Activated CD8-positive, alpha-beta memory T cell treated with anti-CD3 and anti-CD28 coated beads, Interleukin-2, amount 50 U/mL, for 24 hours (primary cell): ENCODE measurements around the gene LARP6.
"Not testable (repeated sequence)": the region's sequence is repeated elsewhere in the genome, so short reads cannot be mapped to it uniquely, and the experiment has no call there.

Source experiments
- DNase-seq: peaks from one replicate; pipeline ENCODE4 v3.0.0-alpha.2; 2020; ENCODE audit errors: extremely low read depth

The LARP6 gene

GRCh38 chr15:70858614-70859321, 4.8 kb upstream of the LARP6 start:
- DNase-seq: not testable (repeated sequence)

GRCh38 chr15:70857562-70858285, 3.8 kb upstream of the LARP6 start:
- no peak for DNase-seq

DNA sequence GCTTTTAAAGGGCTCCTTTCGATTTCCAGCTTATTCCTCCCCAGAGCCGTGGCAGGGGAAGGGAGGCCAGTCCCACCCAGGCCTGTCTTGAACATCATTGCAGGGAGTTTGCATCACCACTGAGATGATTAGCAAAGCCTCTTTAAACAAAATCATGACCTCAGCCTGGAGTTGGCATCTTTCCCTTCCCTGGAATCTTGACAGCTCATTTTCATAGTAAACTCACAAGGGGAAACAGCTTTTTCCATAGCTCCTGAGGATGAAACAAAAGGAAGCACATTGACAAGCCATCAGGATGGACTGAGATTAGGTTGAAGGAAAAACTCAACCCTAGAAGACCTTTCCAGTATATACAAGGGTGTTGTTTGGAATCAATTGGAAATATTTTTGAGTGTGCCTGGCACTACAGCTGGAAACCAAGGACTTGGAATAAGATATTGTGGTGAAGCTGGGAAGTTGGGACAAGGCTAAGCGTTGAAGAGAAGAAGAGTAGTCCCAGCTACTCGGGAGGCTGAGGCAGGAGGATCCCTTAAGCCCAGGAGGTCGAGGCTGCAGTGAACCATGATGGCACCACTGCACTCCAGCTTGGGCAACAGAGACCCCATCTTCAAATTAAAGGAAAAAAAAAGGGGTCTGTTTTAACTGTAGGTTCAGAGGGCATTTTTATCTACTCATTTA, 3.1 kb upstream of the LARP6 start:
- no peak for DNase-seq

- no peak for DNase-seq
These were observed 2.4 kb upstream of the LARP6 start for GRCh38 chr15:70856177-70856883.

- DNase-seq: no peak
These were observed 1.8 kb upstream of the LARP6 start for GRCh38 chr15:70855764-70856163.

DNA sequence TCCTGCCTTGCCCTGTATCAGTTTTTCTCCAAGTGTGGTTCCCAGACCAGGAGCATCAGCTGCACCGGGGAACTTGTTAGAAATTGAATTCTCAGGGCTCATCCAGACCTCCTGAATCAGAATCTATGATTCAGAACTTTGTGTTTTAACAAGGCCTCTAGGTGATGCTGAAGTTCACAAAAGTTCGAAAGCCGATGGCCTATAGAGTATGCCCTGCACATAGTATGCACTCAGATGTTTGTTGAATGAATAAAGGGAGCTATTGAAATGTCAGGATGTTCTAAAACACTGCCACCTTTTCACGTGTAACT, 664 bp upstream of the LARP6 start:
- no peak for DNase-seq

DNA sequence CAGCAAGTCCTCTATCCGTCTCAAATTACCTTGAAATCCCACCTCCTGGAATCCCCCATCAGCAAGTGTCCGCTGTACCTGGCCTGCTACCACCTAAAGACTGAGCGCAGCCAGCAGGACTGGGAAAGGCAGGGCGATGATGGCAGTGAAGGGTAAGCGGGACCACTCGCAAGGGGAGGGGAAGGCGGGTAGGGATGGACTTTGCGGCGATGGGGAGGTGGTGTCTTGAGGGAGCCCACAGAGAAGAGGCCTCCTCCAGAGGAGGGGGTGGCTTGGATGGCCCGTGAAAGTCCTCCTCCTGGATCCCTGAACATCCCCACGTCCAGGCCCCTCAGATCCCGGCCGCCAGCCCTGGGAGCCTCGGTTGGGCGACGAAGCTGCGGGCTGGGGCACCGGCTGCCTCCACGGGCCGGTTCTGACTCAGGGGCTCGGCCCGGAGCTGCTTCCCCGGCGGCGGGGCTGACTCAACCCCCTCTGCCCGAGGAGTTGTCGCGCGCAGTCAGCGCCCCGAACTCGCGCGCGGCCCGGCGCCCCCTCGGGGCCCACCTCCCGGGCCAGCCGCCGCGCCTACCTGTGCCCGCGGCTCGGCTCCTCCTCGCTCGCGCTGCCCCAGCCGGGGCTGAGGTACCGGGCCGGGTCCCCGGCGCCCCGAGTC, 512 bp downstream of the LARP6 start:
- no peak for DNase-seq

DNA sequence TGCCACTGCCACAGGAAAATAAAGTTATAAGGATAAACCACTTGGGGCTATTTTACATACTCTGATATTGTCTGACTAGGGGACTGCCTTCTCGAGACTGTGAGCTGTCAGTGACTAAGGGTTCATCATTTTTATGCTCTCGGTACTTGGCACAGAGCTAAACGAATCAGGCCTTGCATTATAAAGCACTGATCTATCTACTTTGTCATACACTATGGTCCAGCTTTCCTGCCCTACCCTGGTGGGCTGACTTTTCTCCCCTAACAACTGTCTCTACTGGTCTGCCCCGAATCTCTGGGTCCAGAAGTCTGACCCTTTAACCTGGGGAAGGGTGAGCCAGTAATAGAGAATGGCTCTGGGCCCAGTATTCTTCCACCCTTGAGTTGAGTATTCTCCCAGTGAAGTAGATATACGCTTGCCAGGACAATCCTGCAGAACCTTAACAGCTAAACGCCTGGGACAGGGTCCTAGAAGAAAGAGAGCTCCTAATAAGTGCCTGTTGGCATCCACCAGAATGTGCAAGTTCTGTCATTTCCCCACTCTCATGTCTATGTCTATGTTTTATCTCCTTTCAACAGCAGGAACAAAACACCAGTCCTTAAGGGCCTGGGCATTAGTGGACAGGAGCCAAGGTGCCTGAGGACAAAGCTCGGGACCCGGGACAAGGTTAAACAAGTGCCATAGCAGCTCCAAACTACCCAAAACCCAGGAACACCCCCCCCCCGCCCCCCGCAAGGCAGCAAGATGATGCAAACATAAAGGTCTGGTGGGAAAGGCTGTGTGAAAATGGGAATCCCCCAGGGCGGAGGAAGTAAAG, 1.2 kb downstream of the LARP6 start:
- DNase-seq: no peak

DNA sequence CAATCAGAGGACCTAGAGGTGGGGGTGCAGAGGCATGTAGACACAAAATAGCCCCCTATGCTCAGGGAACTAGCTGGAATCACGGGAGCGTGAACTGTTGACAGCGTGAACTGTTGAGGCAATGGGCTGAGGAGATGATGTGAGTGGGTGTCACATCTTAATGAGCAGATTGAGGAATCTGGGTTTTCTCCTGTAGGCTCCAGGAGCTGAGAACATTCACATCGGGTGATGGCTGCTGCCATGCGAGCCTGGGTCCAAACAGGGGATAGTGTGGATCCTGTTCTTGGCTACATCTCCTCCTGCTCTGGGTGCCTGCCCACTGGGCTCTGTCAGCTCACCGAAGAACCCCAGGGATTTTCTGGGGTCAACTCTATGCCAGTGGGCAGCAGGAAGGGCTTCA, 2.1 kb downstream of the LARP6 start:
- no peak for DNase-seq

GRCh38 chr15:70845602-70846360, 8.2 kb downstream of the LARP6 start:
- no peak for DNase-seq

DNA sequence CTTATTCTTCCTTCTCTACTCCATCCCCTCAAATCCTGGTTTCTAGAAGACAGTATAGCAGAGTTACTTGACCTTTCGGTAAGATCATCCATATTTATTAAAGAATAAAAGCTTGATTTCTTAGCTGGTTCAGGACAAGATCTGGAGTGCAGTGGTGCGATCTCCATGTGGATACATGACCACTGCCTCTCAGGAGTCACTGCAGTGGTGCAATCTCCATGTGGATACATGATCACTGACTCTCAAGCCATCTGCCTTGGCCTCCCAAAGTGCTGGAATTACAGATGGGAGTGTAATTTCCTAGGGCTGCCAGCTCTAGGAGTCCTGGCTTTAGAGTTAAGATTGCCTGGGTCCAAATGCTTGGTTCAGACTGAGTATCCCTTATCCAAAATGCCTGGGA, 16.5 kb downstream of the LARP6 start:
- no peak for DNase-seq

- no peak for DNase-seq
These were observed 18.1 kb downstream of the LARP6 start for GRCh38 chr15:70835841-70836240.

DNA sequence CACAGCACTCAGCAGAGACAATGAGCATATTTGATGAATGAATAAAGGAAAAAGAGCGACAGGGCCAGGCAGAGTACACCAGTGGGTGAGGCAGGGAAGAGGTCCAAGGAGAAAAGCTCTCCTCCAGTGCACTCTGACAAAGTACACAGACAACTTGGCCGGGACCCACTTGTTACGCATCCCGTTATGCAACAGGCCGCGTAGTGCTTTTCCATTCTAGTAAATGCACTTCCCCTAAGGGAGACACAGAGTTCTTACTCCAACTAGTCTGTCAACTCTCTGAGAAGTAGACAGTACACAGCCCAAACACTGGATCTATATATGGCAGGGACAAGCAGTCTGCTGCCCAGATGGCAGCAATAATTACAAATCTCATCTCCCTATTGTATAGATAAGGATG, 18.5 kb downstream of the LARP6 start:
- DNase-seq: no peak

- DNase-seq: no peak
These were observed 19.0 kb downstream of the LARP6 start for GRCh38 chr15:70834999-70835398.

DNA sequence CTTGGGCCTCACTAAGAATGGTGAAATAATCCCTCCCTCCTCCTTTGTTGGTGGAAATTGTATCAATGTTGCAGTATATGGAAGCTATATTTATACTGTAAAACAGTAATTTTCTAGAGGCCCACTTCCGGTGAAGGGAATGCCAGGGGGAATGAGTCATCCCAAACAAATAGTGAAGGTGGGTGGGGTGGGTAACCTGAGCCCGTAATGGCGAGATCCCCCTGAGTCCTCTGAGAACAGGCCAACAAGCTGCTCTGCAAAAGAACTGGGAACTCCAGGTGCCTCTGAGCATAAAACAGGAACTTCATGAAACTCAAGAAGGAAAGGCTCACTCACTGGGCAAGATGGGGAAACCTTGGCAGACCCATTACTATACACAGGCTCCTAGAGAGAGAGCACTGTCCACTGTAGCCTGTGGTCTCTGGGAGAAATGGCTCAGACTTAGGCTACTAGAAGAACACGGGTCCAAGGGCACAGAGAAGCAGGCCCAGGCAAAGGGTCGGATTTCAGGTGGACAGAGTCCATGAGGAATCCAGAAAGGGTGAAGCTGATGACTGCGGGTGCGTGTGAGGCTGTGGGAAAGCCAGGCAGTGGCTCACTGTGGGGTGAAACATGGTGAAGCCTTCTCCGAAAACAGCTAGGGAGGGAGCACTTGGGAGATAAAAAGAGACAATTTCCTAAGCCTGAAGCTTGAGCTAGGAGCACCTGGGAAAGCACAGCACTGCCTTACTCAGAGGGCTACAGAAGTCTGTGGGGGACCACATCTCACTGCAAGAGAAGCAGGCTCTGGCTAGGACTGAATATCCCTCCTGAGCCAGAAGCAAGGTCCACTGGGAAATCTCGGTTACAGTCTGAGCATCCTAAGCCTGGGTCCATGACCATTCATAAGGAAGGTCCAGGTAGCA, 19.8 kb downstream of the LARP6 start:
- no peak for DNase-seq

DNA sequence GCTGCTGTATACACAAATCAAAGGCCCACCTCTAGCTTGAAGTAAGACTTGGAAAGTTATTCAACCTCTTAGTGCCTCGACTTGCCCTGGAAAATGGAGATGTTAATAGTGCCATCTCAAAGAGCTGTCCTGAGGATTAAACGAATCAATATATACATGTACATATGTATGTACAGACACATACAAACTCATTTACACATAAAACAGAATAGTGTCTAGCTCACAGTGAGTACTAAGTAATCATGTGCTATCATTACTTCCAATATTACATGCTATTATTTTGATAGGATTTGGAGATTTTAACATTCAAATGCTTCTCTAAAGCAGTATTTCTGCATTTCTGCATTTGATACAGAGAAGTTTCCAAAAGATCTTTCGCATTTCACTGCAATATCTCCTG, 20.5 kb downstream of the LARP6 start:
- DNase-seq: no peak

GRCh38 chr15:70832176-70832575, 21.8 kb downstream of the LARP6 start:
- DNase-seq: no peak

DNA sequence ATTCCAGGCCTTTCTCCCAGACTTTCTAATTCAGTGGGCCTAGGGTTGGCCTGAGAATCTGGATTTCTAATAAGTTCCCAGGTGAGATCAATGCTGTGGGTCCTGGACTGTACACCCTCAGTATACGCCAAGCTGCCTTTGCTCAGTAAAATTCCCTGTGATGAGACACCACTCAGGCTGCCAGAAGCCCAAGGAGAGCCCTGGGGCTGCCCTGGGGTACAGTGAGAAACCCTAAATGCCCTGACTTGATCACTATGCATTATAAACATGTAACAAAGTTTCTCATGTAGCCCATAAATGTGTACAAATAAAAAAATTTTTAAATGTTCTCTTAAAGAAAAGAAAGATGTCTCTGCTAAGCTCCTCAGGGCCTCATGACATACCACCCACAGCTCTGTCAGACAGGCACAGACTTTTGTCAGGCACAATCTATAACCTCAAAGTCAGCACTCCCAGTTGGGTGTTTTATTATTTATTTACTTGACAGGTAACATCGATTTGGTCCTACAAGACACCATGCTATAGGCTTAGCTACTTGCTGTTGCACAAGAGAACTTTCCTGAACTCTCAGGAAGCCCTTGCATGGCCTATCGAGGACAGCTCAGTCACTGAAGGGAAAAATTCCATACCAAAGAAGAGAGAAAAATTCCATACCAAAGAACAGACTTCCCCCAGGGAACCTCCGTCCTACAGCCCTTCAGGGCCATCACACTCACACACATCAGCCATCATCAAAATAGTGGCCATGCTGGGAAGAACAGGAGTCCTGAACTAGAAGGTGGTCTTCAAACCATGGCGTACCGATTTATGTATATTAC, 22.7 kb downstream of the LARP6 start:
- no peak for DNase-seq
